ENCODE data around the gene SLC8A1.

Gene SLC8A1

DNA sequence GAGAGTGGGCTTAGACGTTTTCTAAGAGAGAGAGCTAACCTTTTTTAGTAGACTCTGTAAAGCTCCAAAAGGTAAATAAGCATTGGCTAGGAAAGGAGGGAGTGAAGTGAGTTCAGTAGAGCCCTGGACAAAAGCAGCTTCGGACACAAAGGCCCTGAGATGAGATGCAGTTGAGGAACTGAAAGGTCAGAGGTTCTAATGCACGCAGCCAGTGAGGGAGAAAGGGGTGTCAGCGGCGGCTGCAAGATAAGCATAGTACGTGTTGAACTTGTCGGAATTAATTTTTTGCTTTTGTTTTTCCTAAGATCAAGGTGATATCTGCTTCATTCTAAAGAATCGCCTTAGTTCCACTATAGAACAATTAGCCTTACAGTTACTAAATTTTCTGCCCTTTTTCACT, 11.2 kb upstream of the SLC8A1 start:
- intact Hi-C loops (cut with DNase I) = no loop called here
- DNase-seq = no peak

DNA sequence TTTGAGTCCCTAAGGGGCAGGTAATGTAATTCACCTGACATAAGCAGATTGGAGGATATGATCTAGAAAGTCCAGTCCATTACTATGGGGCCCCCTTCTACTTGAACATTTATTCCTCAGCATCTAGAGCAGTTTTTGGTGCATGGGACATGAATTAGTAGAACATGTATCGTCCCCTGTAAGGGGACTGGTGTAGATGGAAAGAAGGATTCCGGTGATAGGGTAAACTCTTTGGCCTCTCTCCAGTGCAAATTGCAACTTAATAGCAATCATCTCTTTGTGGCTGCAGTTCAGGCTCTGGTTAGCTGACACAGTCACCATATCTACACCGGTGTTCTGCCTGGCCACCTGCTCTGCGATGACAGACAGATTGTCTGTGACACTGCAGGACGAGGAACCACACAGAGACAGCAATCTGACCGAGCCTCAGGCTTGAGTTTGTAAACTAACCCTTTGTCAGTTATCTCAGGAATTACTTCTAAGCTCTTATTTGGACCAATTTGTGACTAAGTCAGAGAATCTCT, 6.4 kb upstream of the SLC8A1 start:
- intact Hi-C loops (cut with DNase I) = no loop called here
- no peak for DNase-seq

DNA sequence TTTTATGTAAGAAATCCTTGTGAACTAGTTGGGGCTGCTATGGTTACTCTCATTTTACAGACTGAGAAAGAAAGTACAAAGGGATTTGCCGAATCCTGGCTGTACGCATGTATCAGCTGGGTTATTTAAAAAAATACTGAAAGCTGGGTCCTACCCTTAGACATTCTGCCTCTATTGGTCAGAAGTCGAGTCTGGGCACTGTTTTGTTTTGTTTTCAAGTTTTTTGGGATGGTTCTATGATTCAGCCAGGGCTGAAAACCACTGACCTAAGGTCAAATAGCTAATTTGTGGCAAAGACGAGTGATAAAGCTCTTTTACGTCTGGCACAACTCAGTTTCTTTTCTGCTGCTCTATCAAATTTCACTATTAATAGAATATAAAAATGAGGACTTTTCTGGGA, 5.9 kb upstream of the SLC8A1 start:
- DNase-seq = no peak
- intact Hi-C loops (cut with DNase I) = no loop called here

DNA sequence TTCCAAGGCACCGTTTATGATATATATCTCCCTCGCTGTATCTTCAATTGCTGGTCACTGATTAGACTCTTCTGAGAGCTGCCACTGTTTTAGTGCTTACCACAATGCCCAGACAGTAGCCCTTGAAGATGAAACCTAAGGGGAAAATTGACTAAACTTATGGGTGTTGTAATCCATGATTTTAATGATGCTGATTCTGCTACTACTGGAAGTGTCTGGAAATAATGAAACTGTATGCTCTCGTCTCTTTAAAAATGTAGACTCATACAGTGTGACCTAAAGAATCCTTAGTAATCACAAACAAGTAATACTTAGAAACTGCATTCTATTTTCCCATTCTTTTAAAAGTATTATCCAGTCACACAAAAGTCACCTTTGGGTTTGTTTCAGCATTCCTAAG, 5.5 kb upstream of the SLC8A1 start:
- no peak for DNase-seq
- intact Hi-C loops (cut with DNase I) = no loop called here

DNA sequence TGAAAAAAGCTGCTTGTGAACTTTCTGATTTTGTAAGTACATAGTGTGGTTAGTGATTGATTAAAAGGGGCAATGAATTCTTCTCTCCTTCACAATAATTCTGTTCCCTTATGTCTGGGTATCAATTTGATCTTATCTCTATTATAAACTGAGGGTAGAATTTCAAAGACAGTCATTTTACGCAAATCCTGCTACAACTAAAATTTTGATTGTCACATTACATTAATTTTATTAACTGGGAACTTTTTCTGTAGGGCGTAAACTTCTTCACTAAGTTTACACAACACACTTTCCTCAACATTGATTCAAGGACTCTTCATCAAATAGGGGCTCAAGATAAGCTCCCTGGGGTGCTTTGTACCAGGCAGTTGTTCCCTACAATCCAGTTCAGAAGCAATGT, 5.0 kb upstream of the SLC8A1 start:
- intact Hi-C loops (cut with DNase I) = no loop called here
- DNase-seq = no peak

DNA sequence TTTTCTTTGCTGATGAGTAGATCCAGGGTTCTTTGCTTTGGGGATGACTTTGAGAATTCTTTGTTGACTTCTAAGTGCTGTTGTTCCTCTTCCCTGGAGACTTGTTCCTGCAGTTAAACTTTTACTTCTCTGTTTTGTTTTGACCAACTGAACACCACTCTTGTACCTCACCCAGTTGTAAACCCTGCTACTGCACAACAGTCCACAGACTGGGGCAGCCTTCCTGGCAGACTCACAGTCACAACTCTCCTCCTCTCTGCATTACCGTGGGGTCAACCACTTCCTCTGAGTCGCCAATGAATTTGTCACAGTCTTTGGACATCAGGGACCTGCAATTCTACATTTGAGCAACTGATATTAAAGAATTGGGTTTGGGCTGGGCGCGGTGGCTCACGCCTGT, 3.8 kb upstream of the SLC8A1 start:
- intact Hi-C loops (cut with DNase I) = no loop called here
- peak in 1 of 10 donors; percentile 78 for DNase-seq

DNA sequence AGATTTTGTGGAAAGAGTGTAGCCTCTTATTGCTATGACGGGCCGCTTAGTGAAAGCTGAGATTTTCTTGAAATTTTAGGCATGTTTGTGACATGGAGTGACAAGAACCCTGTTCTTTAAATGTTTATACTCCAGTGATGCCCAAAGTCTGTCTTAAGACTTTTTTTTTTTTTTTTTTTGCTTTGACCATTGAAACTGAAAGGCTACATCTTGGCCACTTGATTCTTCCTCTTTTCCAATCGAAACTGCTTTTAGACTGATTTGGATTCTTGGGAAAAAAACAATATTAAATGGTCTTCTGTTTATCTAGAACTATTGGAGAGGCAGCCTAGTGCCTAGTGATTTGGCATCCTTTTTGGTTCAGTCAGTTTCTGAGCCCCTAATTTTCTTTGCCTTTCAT, 2.4 kb upstream of the SLC8A1 start:
- intact Hi-C loops (cut with DNase I) = no loop called here
- DNase-seq = no peak

DNA sequence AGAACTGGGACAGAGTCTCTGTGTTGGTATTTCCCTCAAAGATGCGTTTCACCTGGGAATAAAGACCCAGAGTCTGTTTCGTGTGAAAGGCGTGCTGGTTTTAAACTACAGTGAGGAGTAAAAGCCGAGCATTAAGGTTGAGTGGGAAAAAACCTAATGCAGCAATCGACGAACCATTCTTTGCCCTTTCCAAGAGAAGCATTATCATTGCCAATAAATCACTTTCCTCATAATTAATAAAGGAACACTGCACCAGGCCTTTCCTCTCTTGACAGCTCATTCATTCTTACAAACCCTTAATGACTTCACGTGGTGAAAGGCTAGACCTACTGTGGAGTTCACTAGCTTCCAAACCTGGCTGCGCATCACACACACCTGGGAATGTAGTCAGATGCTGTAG, 896 bp upstream of the SLC8A1 start:
- no peak for DNase-seq
- intact Hi-C loops (cut with DNase I) = no loop called here

DNA sequence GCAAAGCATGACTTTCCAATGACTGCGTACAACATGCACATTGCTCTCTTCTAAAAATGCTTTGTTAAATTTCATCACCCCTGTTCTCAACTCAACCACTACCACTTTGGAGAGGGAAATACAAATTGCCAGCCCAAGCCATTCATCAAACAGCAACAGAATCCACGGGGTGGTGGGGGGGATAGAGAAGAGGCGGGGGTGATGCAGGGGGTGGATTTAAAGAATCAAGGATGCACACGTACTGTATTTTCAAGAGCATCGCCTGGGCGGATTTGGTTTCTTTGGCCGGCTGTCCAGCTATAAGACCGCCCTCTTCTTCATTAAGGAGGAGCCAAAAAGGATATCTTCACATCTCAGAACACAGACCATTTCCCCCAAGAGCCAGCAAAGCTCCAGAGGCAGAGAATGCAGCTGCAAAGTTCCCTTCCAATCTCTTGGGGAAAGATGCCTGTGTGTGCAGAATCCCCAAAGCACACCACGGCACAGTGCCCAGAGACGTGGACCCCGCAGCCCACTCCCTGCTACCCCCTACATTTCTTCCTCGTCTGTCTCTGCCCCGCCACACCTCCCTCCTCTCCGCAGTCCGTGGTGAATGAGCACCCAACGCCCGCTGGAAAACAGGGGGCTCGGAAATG, 977 bp downstream of the SLC8A1 start:
- intact Hi-C loops (cut with DNase I) = no loop called here
- DNase-seq = peak in 8 of 10 donors; percentile 11 to 87 (median 32)

DNA sequence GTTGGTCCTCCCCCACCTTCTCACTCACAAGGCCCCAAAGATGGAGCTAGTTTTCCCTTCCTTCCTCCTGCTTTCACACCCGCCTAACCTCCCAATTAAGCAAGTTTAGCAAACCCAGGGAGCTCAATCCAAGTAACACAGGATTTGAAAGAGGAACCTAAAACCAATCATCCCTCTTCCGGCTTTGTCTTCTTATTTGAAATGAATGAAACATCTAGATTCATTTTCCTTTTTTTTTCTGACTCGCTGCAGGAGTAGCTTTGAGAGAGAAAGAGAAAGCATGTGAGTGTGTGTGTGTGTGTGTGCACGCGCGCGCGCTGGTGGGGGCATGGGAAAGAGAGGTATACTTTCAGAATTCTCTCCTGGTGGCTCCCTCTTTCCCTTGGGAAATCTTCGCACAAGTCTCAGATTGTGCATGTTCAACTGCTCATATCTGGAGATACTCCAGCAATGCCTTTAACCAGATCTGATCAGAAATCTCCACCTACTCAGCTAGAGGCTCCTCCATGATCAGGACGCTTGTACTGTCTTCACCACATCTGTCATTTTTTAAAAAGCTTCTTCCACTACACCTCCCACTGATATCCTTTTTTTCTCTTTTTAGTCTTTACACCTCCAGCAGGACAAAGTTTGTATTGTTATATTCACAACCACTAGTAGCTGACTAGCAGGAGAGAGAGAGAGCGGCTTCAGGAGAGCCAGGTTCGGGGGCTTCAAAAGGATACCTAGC, 1.7 kb downstream of the SLC8A1 start:
- DNase-seq = peak in 1 of 10 donors; percentile 76
- intact Hi-C loops (cut with DNase I) = no loop called here

DNA sequence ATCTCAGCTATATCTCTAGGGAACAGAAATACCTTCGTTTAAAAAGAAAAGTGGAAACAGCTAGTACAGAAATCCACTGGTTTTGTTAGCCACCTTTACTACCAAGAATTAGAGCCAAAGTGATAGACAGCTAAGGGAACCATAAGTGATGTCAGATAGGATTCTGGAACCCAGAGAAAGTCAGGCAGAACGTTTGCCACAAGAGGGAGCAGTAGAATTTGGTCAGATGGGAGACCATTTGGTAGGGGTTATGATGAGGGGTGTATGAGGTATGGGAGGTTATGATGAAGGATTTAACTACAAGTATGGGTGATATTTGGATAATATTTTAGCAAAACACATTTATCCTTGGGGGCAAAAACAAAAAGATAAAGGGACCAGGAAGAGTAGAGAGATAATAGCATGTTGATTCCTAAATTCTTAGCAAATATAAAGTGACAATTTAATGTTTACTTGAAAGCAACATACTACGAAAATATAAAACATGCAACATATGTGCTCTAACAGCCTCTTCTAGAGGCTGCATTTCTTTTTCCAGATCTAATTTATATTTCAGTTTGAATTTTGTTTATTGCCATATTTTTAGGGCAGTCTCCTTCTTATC, 3.3 kb downstream of the SLC8A1 start:
- no peak for DNase-seq
- intact Hi-C loops (cut with DNase I) = no loop called here

DNA sequence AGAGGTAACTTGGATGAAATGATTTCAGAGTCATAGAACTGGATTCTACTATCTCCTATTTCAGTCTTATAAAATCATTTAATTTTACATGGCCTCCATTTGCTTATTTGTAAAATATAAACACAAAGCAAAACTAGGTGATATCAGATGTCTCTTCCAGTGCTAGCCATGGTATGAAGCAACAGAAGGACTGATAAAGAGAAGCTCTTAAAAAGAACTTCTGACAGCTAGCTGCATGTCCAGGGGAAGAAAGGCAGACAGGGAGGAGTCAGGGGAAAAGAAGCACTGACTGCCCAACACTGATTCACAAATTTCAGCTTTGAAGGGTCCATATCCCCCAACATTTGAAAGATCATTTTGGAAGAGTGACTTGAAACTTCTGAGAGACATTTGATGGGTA, 6.4 kb downstream of the SLC8A1 start:
- intact Hi-C loops (cut with DNase I) = no loop called here

DNA sequence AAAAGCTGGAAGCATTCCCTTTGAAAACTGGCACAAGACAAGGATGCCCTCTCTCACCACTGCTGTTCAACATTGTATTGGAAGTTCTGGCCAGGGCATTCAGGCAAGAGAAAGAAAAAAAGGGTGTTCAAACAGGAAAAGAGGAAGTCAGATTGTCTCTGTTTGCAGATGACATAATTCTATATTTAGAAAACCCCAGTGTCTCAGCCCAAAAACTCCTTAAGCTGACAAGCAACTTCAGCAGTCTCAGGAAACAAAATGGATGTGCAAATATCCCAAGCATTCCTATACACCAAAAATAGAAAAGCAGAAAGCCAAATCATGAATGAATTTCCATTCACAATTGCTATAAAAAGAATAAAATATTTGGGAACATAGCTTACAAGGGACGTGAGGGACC, 11.1 kb downstream of the SLC8A1 start:
- intact Hi-C loops (cut with DNase I) = no loop called here
- DNase-seq = no peak

More for the DNA sequence above, 6.4 kb downstream of the SLC8A1 start:
- DNase-seq = no peak

DNA sequence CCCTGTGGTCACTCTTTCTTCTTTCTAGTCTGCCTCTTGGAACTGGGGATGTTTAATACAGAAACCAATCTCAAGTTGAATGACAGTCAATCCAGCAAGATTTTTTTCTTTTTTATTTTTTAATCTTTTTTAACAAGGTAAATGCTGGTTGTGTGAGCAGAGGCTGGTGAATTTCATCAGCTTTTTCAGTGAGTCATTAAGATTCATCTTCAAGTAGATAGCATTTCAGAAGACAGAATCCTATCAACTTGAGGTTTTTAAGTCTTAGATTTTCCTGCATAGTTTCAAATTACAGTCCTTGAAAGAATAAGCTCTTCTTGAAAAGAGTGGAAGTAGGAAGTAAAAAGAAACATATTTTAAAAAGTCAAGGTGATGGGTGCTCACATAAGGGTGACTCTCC, 12.4 kb downstream of the SLC8A1 start:
- intact Hi-C loops (cut with DNase I) = no loop called here
- no peak for DNase-seq

DNA sequence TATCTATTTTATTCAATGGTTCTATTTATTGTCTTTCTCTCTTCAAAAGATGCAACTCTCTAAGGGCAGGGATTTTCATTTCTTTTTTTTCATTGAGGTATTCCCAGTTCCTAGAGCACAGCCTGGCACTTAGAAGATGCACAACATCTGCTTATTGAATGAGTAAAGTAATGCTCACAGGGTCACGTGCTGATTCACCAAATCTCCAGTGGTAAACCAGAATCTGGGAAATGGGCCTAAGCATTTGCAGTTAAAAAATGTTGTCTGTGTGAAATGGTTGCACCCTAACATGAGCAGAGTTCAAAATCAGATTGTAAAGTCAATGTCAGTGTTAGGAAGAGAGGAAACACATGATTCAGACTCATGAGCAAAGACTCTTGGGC, 15.8 kb downstream of the SLC8A1 start:
- intact Hi-C loops (cut with DNase I) = no loop called here
- DNase-seq = no peak

DNA sequence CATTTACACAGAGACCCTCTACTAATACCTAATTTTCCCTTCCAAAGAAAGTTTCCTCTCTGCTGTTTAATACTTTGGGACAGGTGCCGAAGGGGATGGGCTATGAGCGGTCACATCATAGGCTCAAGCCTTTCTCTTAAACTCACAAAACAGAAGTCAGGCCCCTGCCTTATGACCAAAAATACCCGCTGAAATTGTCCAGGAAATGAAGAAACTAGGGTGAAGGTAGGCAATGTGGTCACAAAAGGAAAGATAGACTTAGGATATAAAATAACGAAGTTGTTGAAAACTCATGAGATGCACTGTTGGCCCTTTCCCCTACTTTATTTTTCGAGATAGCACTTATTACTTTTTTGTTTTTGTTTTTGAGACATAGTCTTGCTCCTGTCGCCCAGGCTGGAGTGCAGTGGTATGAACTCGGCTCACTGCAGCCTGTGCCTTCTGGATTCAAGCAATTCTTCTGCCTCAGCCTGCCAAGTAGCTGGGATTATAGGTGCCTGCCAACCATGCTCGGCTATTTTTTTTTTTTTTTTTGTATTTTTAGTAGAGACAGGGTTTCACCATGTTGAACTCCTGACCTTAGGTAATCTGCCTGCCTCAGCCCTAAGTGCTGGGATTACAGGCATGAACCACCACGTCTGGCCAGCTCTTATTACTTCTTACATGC, 16.3 kb downstream of the SLC8A1 start:
- intact Hi-C loops (cut with DNase I) = no loop called here
- DNase-seq = no peak

DNA sequence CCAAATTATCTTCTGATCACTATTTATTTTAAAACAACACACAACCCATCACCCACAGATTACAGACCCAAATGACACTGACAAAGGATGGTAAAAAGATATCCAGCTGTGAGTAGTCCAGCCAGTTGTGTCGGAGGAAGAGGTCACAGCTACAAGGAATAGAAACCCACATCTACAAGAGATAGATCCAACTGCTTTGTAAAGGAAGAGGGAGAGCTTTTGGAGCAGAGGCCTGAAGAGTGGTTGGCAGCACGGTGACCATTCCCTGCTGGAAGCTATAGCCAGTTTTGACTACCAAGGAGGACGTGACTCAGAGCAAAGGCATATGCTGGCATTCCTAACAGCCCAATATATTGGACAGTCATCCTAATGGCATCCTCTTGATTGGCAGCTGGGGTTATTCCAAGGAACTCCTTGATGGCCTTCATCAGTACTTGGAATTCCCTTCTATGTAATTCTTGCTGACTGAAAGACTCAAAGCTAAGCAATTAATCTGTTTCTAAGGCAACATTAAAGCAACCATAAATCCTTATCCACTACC, 17.1 kb downstream of the SLC8A1 start:
- intact Hi-C loops (cut with DNase I) = no loop called here
- no peak for DNase-seq

DNA sequence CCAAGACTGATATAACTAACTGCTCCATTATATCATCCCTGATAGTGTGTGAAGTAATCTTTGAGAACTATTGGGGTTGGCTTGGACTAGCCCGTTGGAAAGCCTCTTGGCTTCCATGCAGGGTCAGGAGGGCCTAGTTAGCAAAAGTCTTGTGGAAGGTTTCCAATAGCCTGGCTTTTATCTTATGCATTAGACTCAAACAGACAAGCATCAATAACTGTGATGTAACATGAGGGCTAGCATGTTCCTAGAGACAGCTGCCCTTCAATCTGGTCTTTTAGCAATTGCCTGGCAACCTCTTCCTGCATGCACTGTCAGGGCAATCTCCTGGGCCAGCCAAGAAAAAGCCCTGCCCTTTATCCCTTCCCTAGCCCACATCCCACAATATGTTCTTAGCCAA, 18.2 kb downstream of the SLC8A1 start:
- no peak for DNase-seq
- intact Hi-C loops (cut with DNase I) = no loop called here

DNA sequence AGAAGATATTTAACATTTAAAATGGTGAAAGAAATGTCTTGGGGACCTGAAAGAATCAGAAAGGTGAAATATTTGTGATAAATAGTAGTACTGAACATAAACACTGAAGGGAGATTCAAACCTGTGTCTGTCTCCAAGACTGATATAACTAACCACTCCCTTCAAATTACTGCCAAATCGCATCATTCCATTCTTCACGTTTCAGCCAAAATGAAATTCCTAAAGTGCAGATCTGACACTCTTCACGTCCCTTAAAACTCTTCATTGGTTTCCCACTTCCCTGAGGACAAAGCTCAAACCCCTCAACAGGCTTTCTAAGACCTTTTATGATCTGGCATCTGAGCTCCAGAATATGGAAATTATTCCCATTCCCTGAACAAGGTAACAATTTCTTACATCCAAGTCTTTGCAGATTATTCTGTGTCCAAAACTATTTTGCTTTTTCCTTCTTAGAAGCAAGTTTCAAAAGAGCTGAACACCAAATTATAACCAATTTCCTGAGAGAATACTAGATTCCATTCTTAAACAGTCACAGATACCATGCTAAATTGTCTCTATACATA, 18.9 kb downstream of the SLC8A1 start:
- intact Hi-C loops (cut with DNase I) = no loop called here
- DNase-seq = no peak

DNA sequence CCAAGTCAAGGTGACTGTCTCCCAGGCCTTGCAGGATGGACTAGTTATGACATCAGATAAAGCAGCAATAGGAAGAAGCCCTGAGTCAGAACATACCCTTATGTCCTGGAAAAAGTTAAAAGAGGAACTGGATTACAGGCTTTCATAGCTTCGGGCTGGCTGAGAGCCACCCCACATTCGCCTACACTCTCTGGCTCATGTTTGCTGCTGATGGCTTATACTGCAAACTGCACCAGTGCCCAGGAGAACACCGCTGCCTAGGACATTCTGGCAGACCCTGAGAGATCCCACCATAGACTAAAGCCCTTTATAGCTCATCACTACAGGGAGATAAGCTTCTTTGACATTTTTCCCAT, 20.3 kb downstream of the SLC8A1 start:
- peak in 9 of 10 donors; percentile 16 to 93 (median 49) for DNase-seq
- intact Hi-C loops (cut with DNase I) = no loop called here
